ENCODE measurements around the gene FAF1.
"Not testable (repeated sequence)": the region's sequence is repeated elsewhere in the genome, so short reads cannot be mapped to it uniquely, and the experiment has no call there.

Gene FAF1

GRCh38 chr1:50531027-50531426 lies 429.0 kb downstream of the FAF1 start:
- H3K27me3 ChIP-seq (ENCODE audit: low read depth, low read length): no peaks in the 10 kb centered on the region
- H3K4me1 ChIP-seq (ENCODE audit: control insufficient read depth in 1 of 2, insufficient read depth in 2 of 2, low read length in 2 of 2): no peaks in the 10 kb centered on the region
- H3K27ac ChIP-seq (ENCODE audit: low read length): no peak overlapping the region
- H3K9me3 ChIP-seq (ENCODE audit: control insufficient read depth in 1 of 2, low read length in 2 of 2): no peaks in the 10 kb centered on the region
- H3K36me3 ChIP-seq (ENCODE audit: control insufficient read depth in 1 of 2, insufficient read depth in 2 of 2, low read length in 2 of 2): no peaks in the 10 kb centered on the region
- no peak overlapping the region for H3K4me3 ChIP-seq (ENCODE audit: low read depth in 1 of 2, low read length in 2 of 2)

GRCh38 chr1:50529510-50529909 lies 430.6 kb downstream of the FAF1 start:
- Histone ChIP-seq H3K4me1 (ENCODE audit: control insufficient read depth in 1 of 2, insufficient read depth in 2 of 2, low read length in 2 of 2) (no peaks in the 10 kb centered on the region), H3K4me3 (ENCODE audit: low read depth in 1 of 2, low read length in 2 of 2) (no peak overlapping the region), H3K36me3 (ENCODE audit: control insufficient read depth in 1 of 2, insufficient read depth in 2 of 2, low read length in 2 of 2) (no peaks in the 10 kb centered on the region), H3K9me3 (ENCODE audit: control insufficient read depth in 1 of 2, low read length in 2 of 2) (no peaks in the 10 kb centered on the region), H3K27me3 (ENCODE audit: low read depth, low read length) (no peaks in the 10 kb centered on the region), H3K27ac (ENCODE audit: low read length) (no peak overlapping the region)

GRCh38 chr1:50527987-50528320 lies 432.1 kb downstream of the FAF1 start:
- not testable (repeated sequence) for H3K36me3 ChIP-seq (ENCODE audit: control insufficient read depth in 1 of 2, insufficient read depth in 2 of 2, low read length in 2 of 2); H3K4me1 ChIP-seq (ENCODE audit: control insufficient read depth in 1 of 2, insufficient read depth in 2 of 2, low read length in 2 of 2); H3K4me3 ChIP-seq (ENCODE audit: low read depth in 1 of 2, low read length in 2 of 2); H3K27me3 ChIP-seq (ENCODE audit: low read depth, low read length); H3K27ac ChIP-seq (ENCODE audit: low read length); H3K9me3 ChIP-seq (ENCODE audit: control insufficient read depth in 1 of 2, low read length in 2 of 2)

- H3K27me3 ChIP-seq (ENCODE audit: low read depth, low read length): no peaks in the 10 kb centered on the region
- no peak overlapping the region for H3K27ac ChIP-seq (ENCODE audit: low read length)
- no peaks in the 10 kb centered on the region for H3K4me1 ChIP-seq (ENCODE audit: control insufficient read depth in 1 of 2, insufficient read depth in 2 of 2, low read length in 2 of 2)
- H3K36me3 ChIP-seq (ENCODE audit: control insufficient read depth in 1 of 2, insufficient read depth in 2 of 2, low read length in 2 of 2): peaks cover 0 to 7% of the 10 kb centered on the region in 2 donors
- no peak overlapping the region for H3K4me3 ChIP-seq (ENCODE audit: low read depth in 1 of 2, low read length in 2 of 2)
- peaks cover 0 to 5% of the 10 kb centered on the region in 2 donors for H3K9me3 ChIP-seq (ENCODE audit: control insufficient read depth in 1 of 2, low read length in 2 of 2)
Observed at GRCh38 chr1:50527249-50527986, 432.6 kb downstream of the FAF1 start.

GRCh38 chr1:50526431-50526830 lies 433.6 kb downstream of the FAF1 start:
- Histone ChIP-seq H3K36me3 (ENCODE audit: control insufficient read depth in 1 of 2, insufficient read depth in 2 of 2, low read length in 2 of 2) (peaks cover 0 to 11% of the 10 kb centered on the region in 2 donors), H3K27me3 (ENCODE audit: low read depth, low read length) (no peaks in the 10 kb centered on the region), H3K4me1 (ENCODE audit: control insufficient read depth in 1 of 2, insufficient read depth in 2 of 2, low read length in 2 of 2) (no peaks in the 10 kb centered on the region), H3K27ac (ENCODE audit: low read length) (no peak overlapping the region), H3K9me3 (ENCODE audit: control insufficient read depth in 1 of 2, low read length in 2 of 2) (peaks cover 0 to 5% of the 10 kb centered on the region in 2 donors), H3K4me3 (ENCODE audit: low read depth in 1 of 2, low read length in 2 of 2) (no peak overlapping the region)

- Histone ChIP-seq H3K9me3 (ENCODE audit: control insufficient read depth in 1 of 2, low read length in 2 of 2) (peaks cover 0 to 5% of the 10 kb centered on the region in 2 donors), H3K36me3 (ENCODE audit: control insufficient read depth in 1 of 2, insufficient read depth in 2 of 2, low read length in 2 of 2) (peaks cover 0 to 17% of the 10 kb centered on the region in 2 donors), H3K27me3 (ENCODE audit: low read depth, low read length) (no peaks in the 10 kb centered on the region), H3K4me1 (ENCODE audit: control insufficient read depth in 1 of 2, insufficient read depth in 2 of 2, low read length in 2 of 2) (no peaks in the 10 kb centered on the region), H3K4me3 (ENCODE audit: low read depth in 1 of 2, low read length in 2 of 2) (no peak overlapping the region), H3K27ac (ENCODE audit: low read length) (no peak overlapping the region)
Observed at GRCh38 chr1:50523548-50523947, 436.5 kb downstream of the FAF1 start.

- Histone ChIP-seq H3K36me3 (ENCODE audit: control insufficient read depth in 1 of 2, insufficient read depth in 2 of 2, low read length in 2 of 2) (peaks cover 0 to 17% of the 10 kb centered on the region in 2 donors), H3K4me3 (ENCODE audit: low read depth in 1 of 2, low read length in 2 of 2) (no peak overlapping the region), H3K27ac (ENCODE audit: low read length) (no peak overlapping the region), H3K4me1 (ENCODE audit: control insufficient read depth in 1 of 2, insufficient read depth in 2 of 2, low read length in 2 of 2) (no peaks in the 10 kb centered on the region), H3K27me3 (ENCODE audit: low read depth, low read length) (no peaks in the 10 kb centered on the region), H3K9me3 (ENCODE audit: control insufficient read depth in 1 of 2, low read length in 2 of 2) (peaks cover 0 to 5% of the 10 kb centered on the region in 2 donors)
Observed at GRCh38 chr1:50522691-50523342, 437.2 kb downstream of the FAF1 start.

- Histone ChIP-seq H3K27me3 (ENCODE audit: low read depth, low read length) (no peaks in the 10 kb centered on the region), H3K27ac (ENCODE audit: low read length) (no peak overlapping the region), H3K9me3 (ENCODE audit: control insufficient read depth in 1 of 2, low read length in 2 of 2) (peaks cover 0 to 5% of the 10 kb centered on the region in 2 donors), H3K4me1 (ENCODE audit: control insufficient read depth in 1 of 2, insufficient read depth in 2 of 2, low read length in 2 of 2) (no peaks in the 10 kb centered on the region), H3K36me3 (ENCODE audit: control insufficient read depth in 1 of 2, insufficient read depth in 2 of 2, low read length in 2 of 2) (peaks cover 0 to 17% of the 10 kb centered on the region in 2 donors), H3K4me3 (ENCODE audit: low read depth in 1 of 2, low read length in 2 of 2) (no peak overlapping the region)
Observed at GRCh38 chr1:50521703-50522102, 438.4 kb downstream of the FAF1 start.

- no peak overlapping the region for H3K27ac ChIP-seq (ENCODE audit: low read length)
- peaks cover 0 to 16% of the 10 kb centered on the region in 2 donors for H3K36me3 ChIP-seq (ENCODE audit: control insufficient read depth in 1 of 2, insufficient read depth in 2 of 2, low read length in 2 of 2)
- H3K4me1 ChIP-seq (ENCODE audit: control insufficient read depth in 1 of 2, insufficient read depth in 2 of 2, low read length in 2 of 2): no peaks in the 10 kb centered on the region
- no peak overlapping the region for H3K4me3 ChIP-seq (ENCODE audit: low read depth in 1 of 2, low read length in 2 of 2)
- no peaks in the 10 kb centered on the region for H3K9me3 ChIP-seq (ENCODE audit: control insufficient read depth in 1 of 2, low read length in 2 of 2)
- no peaks in the 10 kb centered on the region for H3K27me3 ChIP-seq (ENCODE audit: low read depth, low read length)
Observed at GRCh38 chr1:50517488-50517887, 442.6 kb downstream of the FAF1 start.

- Histone ChIP-seq H3K36me3 (ENCODE audit: control insufficient read depth in 1 of 2, insufficient read depth in 2 of 2, low read length in 2 of 2) (peaks cover 0 to 12% of the 10 kb centered on the region in 2 donors), H3K9me3 (ENCODE audit: control insufficient read depth in 1 of 2, low read length in 2 of 2) (no peaks in the 10 kb centered on the region), H3K4me3 (ENCODE audit: low read depth in 1 of 2, low read length in 2 of 2) (no peak overlapping the region), H3K27me3 (ENCODE audit: low read depth, low read length) (no peaks in the 10 kb centered on the region), H3K4me1 (ENCODE audit: control insufficient read depth in 1 of 2, insufficient read depth in 2 of 2, low read length in 2 of 2) (no peaks in the 10 kb centered on the region), H3K27ac (ENCODE audit: low read length) (no peak overlapping the region)
Observed at GRCh38 chr1:50516056-50516455, 444.0 kb downstream of the FAF1 start.

GRCh38 chr1:50508040-50508586 lies 452.0 kb downstream of the FAF1 start:
- Histone ChIP-seq H3K27ac (ENCODE audit: low read length) (no peak overlapping the region), H3K4me3 (ENCODE audit: low read depth in 1 of 2, low read length in 2 of 2) (no peak overlapping the region), H3K36me3 (ENCODE audit: control insufficient read depth in 1 of 2, insufficient read depth in 2 of 2, low read length in 2 of 2) (peaks cover 16 to 53% of the 10 kb centered on the region in 2 donors), H3K27me3 (ENCODE audit: low read depth, low read length) (no peaks in the 10 kb centered on the region), H3K4me1 (ENCODE audit: control insufficient read depth in 1 of 2, insufficient read depth in 2 of 2, low read length in 2 of 2) (no peaks in the 10 kb centered on the region), H3K9me3 (ENCODE audit: control insufficient read depth in 1 of 2, low read length in 2 of 2) (peaks cover 9 to 15% of the 10 kb centered on the region in 2 donors)
